GM20000 (cell line): Measurements from ENCODE around the gene SLC45A2.

ENCODE experiments used
- DNase-seq: peaks from one replicate; pipeline ENCODE4 v3.0.0; 2012; ENCODE audit warnings: low spot score
- CTCF ChIP-seq: IDR thresholded peaks from 2 replicates; pipeline ENCODE4 v1.5.1; 2012; ENCODE audit warnings: mild to moderate bottlenecking, control low read depth; ENCODE audit errors: extremely low read depth, missing control alignments

The SLC45A2 gene

GRCh38 chr5:33980030-33980429 lies 4.5 kb downstream of the SLC45A2 start:
- DNase-seq: no peak
- TF ChIP-seq CTCF: no peak

GRCh38 chr5:33978306-33978705 lies 6.2 kb downstream of the SLC45A2 start:
- DNase-seq: no peak
- no peak for TF ChIP-seq CTCF

GRCh38 chr5:33976307-33976706 lies 8.2 kb downstream of the SLC45A2 start:
- no peak for TF ChIP-seq CTCF

GRCh38 chr5:33975852-33976251 lies 8.6 kb downstream of the SLC45A2 start:
- DNase-seq: no peak
- TF ChIP-seq CTCF: no peak

More at GRCh38 chr5:33976307-33976706, 8.2 kb downstream of the SLC45A2 start:
- DNase-seq: no peak

GRCh38 chr5:33973271-33973670 lies 11.2 kb downstream of the SLC45A2 start:
- TF ChIP-seq CTCF: no peak
- peak; percentile 50 for DNase-seq

GRCh38 chr5:33969572-33970452 lies 14.7 kb downstream of the SLC45A2 start:
- peak; percentile 96 for TF ChIP-seq CTCF
- DNase-seq: peak; percentile 66

- no peak for DNase-seq
- TF ChIP-seq CTCF: no peak
These were observed 16.1 kb downstream of the SLC45A2 start for GRCh38 chr5:33968211-33969005.
